H1 (cell line): ENCODE measurements around the gene CDC42EP4. TPM values are rescaled to one million over a fixed set of nuclear protein-coding genes. Genes with fewer than 3 reads are reported as not detected.

Experiments
- CTCF ChIA-PET: fragments of 300-600 bp; sonication (Branson Sonifier 250); formaldehyde crosslinking; loops from one replicate; lab custom pipeline; 2021; ENCODE audit not compliant: partially characterized antibody; lab: Charles Lee
- POLR2A ChIA-PET: fragments of 300-600 bp; sonication (Branson Sonifier 250); formaldehyde crosslinking; loops from one replicate; lab custom pipeline; 2021; ENCODE audit warnings: inconsistent platforms; ENCODE audit not compliant: partially characterized antibody; lab: Charles Lee
- DNase-seq, 2 experiments: peaks; one replicate each; pipeline versions ENCODE4 v3.0.0 to v3.0.0-alpha.2; 2010 to 2022; ENCODE audit warnings: low spot score in 2 of 2, low read depth in 1 of 2, mixed read lengths in 1 of 2
- FAIRE-seq: peaks from 2 replicates; lab custom pipeline; 2011; peaks lifted over from hg19 to GRCh38; lab: Jason Lieb, UNC
- H2AFZ ChIP-seq: 2 replicates; pipeline ENCODE4 v1.8.1; 2012; ENCODE audit warnings: low read length, inconsistent platforms
- H2AK5ac ChIP-seq: 2 replicates; pipeline ENCODE4 v1.6.1; 2013; ENCODE audit warnings: low read depth, low read length
- H2BK120ac ChIP-seq: replicated peaks from 2 replicates; pipeline ENCODE3; 2013; ENCODE audit warnings: low read depth, low read length, inconsistent platforms
- H2BK12ac ChIP-seq: 2 replicates; pipeline ENCODE4 v1.6.1; 2013; ENCODE audit warnings: low read depth, low read length
- H2BK15ac ChIP-seq: 2 replicates; pipeline ENCODE4 v1.6.1; 2013; ENCODE audit warnings: low read length
- H2BK20ac ChIP-seq: 2 replicates; pipeline ENCODE4 v1.6.1; 2013; ENCODE audit warnings: low read length
- H2BK5ac ChIP-seq: 2 replicates; pipeline ENCODE4 v1.6.1; 2013; ENCODE audit warnings: low read depth, low read length
- H3K14ac ChIP-seq: 2 replicates; pipeline ENCODE4 v1.6.1; 2013; ENCODE audit warnings: inconsistent platforms; ENCODE audit not compliant: insufficient read length
- H3K18ac ChIP-seq: 2 replicates; pipeline ENCODE4 v1.6.1; 2013; ENCODE audit warnings: low read length; ENCODE audit errors: extremely low read depth
- H3K23ac ChIP-seq: 2 replicates; pipeline ENCODE4 v1.6.1; 2013; ENCODE audit warnings: inconsistent platforms; ENCODE audit not compliant: insufficient read length
- H3K23me2 ChIP-seq: 2 replicates; pipeline ENCODE4 v1.6.1; 2013; ENCODE audit warnings: low read depth, low read length
- H3K27ac ChIP-seq: 2 replicates; pipeline ENCODE4 v1.6.1; 2011; ENCODE audit warnings: low read depth, low read length, inconsistent platforms
- H3K27me3 ChIP-seq, 4 experiments: replicated peaks in 1 of 4; 1 replicate in 1 of 4; 2 replicates in 3 of 4; pipeline versions ENCODE4 v1.6.1 to v1.8.1; 2011 to 2013; ENCODE audit warnings: low read length in 3 of 4, mild to moderate bottlenecking in 3 of 4, inconsistent platforms in 2 of 4, mixed read lengths in 2 of 4, moderate library complexity in 1 of 4; ENCODE audit not compliant: control insufficient read depth in 3 of 4, insufficient read depth in 3 of 4; ENCODE audit errors: extremely low read depth in 1 of 4
- H3K36me3 ChIP-seq, 4 experiments: 2 replicates each; pipeline versions ENCODE4 v1.6.1 to v1.8.1; 2011 to 2013; ENCODE audit warnings: mild to moderate bottlenecking in 4 of 4, low read length in 3 of 4, moderate library complexity in 2 of 4, control low read depth in 1 of 4, inconsistent platforms in 1 of 4; ENCODE audit not compliant: insufficient read depth in 4 of 4, control insufficient read depth in 2 of 4
- H3K4ac ChIP-seq: replicated peaks from 2 replicates; pipeline ENCODE3; 2013; ENCODE audit warnings: low read length, low read depth, mixed read lengths, inconsistent platforms; ENCODE audit not compliant: insufficient read length
- H3K4me1 ChIP-seq, 4 experiments: replicated peaks in 1 of 4; 1 replicate in 1 of 4; 2 replicates in 3 of 4; pipeline versions ENCODE4 v1.6.1 to v1.8.1; 2011 to 2013; ENCODE audit warnings: low read length in 3 of 4, inconsistent platforms in 2 of 4, mixed read lengths in 1 of 4; ENCODE audit not compliant: insufficient read depth in 4 of 4, control insufficient read depth in 3 of 4
- H3K4me2 ChIP-seq, 2 experiments: 2 replicates each; pipeline versions ENCODE4 v1.6.1 to v1.8.1; 2011 to 2013; ENCODE audit warnings: low read depth in 2 of 2, low read length in 2 of 2, control low read depth in 1 of 2, inconsistent platforms in 1 of 2, mild to moderate bottlenecking in 1 of 2; ENCODE audit not compliant: insufficient read depth in 1 of 2
- H3K4me3 ChIP-seq, 4 experiments: fragments of 200-600, 300-600 bp in 1 of 4; sonication (generic), shearing (Covaris generic), sonication (Bioruptor Twin) in 1 of 4; 2 replicates each; pipeline versions ENCODE4 v1.5.1 to v1.8.1; 2011 to 2016; ENCODE audit warnings: low read length in 4 of 4, low read depth in 3 of 4, control low read depth in 2 of 4, inconsistent platforms in 2 of 4, mild to moderate bottlenecking in 2 of 4, mixed read lengths in 1 of 4, moderate library complexity in 1 of 4; ENCODE audit not compliant: insufficient read depth in 2 of 4; ENCODE audit errors: extremely low read depth in 1 of 4
- H3K56ac ChIP-seq: replicated peaks from 2 replicates; pipeline ENCODE3; 2013; ENCODE audit warnings: low read depth, mild to moderate bottlenecking, mixed read lengths, low read length, inconsistent platforms; ENCODE audit not compliant: insufficient read length
- H3K79me1 ChIP-seq: 2 replicates; pipeline ENCODE4 v1.6.1; 2013; ENCODE audit warnings: low read depth, low read length, control low read depth
- H3K79me2 ChIP-seq, 2 experiments: 2 replicates each; pipeline versions ENCODE4 v1.6.1 to v1.8.1; 2012 to 2013; ENCODE audit warnings: low read length in 2 of 2, mild to moderate bottlenecking in 2 of 2, inconsistent platforms in 1 of 2; ENCODE audit not compliant: insufficient read depth in 2 of 2, control insufficient read depth in 1 of 2
- H3K9ac ChIP-seq, 4 experiments: replicated peaks in 1 of 4; 1 replicate in 1 of 4; 2 replicates in 3 of 4; pipeline versions ENCODE4 v1.6.1 to v1.8.1; 2011 to 2013; ENCODE audit warnings: low read depth in 3 of 4, low read length in 3 of 4, control low read depth in 2 of 4, mild to moderate bottlenecking in 2 of 4, moderate library complexity in 2 of 4, inconsistent platforms in 1 of 4; ENCODE audit errors: extremely low read depth in 1 of 4
- H3K9me3 ChIP-seq, 2 experiments: 2 replicates each; pipeline versions ENCODE4 v1.6.1 to v1.8.1; 2012 to 2013; ENCODE audit warnings: mild to moderate bottlenecking in 2 of 2, moderate library complexity in 2 of 2, control low read depth in 1 of 2, inconsistent platforms in 1 of 2, low read depth in 1 of 2, low read length in 1 of 2, mixed read lengths in 1 of 2; ENCODE audit not compliant: insufficient read depth in 2 of 2
- H4K20me1 ChIP-seq, 2 experiments: replicated peaks in 1 of 2; 2 replicates each; pipeline versions ENCODE3 to v1.8.1; 2011 to 2013; ENCODE audit warnings: inconsistent platforms in 2 of 2, low read length in 2 of 2, mild to moderate bottlenecking in 1 of 2; ENCODE audit not compliant: insufficient read depth in 2 of 2, control insufficient read depth in 1 of 2
- H4K5ac ChIP-seq: 2 replicates; pipeline ENCODE4 v1.6.1; 2013; ENCODE audit warnings: low read length, low read depth, mixed read lengths, inconsistent platforms; ENCODE audit not compliant: insufficient read length
- H4K8ac ChIP-seq: 2 replicates; pipeline ENCODE4 v1.8.0; 2013; ENCODE audit warnings: mild to moderate bottlenecking, moderate library complexity, low read length, inconsistent platforms; ENCODE audit not compliant: insufficient read depth; ENCODE audit errors: extremely low read depth
- H4K91ac ChIP-seq: replicated peaks from 2 replicates; pipeline ENCODE3; 2013; ENCODE audit warnings: low read length, mixed read lengths, inconsistent platforms; ENCODE audit not compliant: insufficient read length
- KDM5A ChIP-seq: fragments of 200-600 bp; IDR thresholded peaks from 2 replicates; pipeline ENCODE4 v1.7.1; 2012; ENCODE audit warnings: mild to moderate bottlenecking, low read length, inconsistent platforms, mixed read lengths
- POU5F1 ChIP-seq: IDR thresholded peaks from 2 replicates; pipeline ENCODE4 v1.6.1; 2011; ENCODE audit warnings: low read depth, mild to moderate bottlenecking, low read length, moderate library complexity
- SP2 ChIP-seq: IDR thresholded peaks from 2 replicates; pipeline ENCODE4 v1.6.1; 2012; ENCODE audit warnings: mild to moderate bottlenecking, low read length, inconsistent platforms
- WGBS, 2 experiments: shearing (Covaris generic) in 1 of 2; methylation state at CpG; one replicate each; pipeline versions ENCODE4 v1.1.6 to v1.1.7; 2013 to 2015; ENCODE audit warnings: low lambda C conversion rate in 2 of 2, mixed read lengths in 2 of 2, inconsistent platforms in 1 of 2, low coverage in 1 of 2, missing lambda C conversion rate in 1 of 2; ENCODE audit not compliant: insufficient replicate concordance in 2 of 2, insufficient coverage in 1 of 2, insufficient read length in 1 of 2; ENCODE audit errors: extremely low coverage in 1 of 2, missing lambda C conversion rate in 1 of 2; 5-methylcytosine and 5-hydroxymethylcytosine counted together
- polyA plus RNA-seq, 7 experiments: library from polyadenylated mRNA; depleted of rRNA in 3 of 7; stranded (reverse) in 5 of 7; unstranded in 2 of 7; fragments of >200 nt in 5 of 7; fragments of 200-250 nt in 2 of 7; gene quantifications; 1 replicate in 5 of 7; 2 replicates in 1 of 7; 4 replicates in 1 of 7; pipeline versions ENCODE4 v1.2.1 to v1.2.3, GENCODE V29; 2011 to 2013; ENCODE audit warnings: missing spikeins in 2 of 7, mixed read lengths in 2 of 7
- total RNA-seq: library from RNA; stranded (reverse); fragmentation: NEBNext Ultra II Directional; extraction: Animal tissue kit (Norgen Biotek cat#: 25700); gene quantifications from 2 replicates; pipeline ENCODE4 v1.2.1, GENCODE V29; 2021

CDC42EP4 gene
- total and polyA plus RNA-seq, 2 of the 8 experiments (the other 6 are each of a cell fraction or from before 2014, with no cell fraction given): 8.8 to 12.6 TPM

DNA sequence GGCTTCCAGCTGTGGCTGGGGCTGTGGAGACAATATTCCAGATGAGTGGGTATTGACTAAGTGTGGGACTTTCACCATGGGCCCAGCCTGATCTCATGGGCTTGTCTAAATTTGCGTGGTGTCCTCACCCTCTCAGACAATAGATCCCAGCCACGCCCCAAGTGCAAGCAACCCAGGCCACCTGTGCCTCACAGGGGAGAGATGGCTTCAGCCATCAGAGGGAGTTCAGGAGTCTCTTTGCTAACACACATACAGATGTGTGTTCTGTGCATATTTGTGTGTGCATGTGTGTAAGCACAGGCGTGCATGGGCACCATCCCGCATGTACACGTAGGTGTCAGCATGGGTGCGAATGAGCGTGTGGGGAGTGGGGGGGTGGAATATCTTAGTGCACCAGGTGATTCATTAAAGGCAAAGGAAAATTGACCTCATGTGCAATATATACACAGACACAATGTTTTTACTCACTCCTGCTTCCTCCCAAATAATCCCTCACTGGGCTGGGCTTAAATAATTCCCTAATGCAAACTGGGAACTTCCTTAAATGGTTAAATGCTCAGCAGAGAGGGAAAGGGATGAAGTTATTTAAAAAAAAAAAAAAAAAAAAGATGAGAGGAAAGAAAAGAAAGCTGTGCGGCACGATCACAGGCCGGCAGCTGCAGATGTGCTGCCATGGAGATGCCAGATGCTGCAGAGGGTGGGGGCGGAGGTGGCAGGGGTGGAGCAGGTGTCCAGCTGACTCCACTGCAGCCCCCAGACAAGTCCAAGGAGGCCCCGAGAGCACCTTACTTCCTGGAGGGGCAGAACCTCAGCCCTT lies 24.0 kb upstream of the CDC42EP4 start:
- POLR2A ChIA-PET: no interaction called here
- Histone ChIP-seq H3K56ac (no peak overlapping the region), H2BK120ac (no peak overlapping the region), H3K9me3 (no peaks in the 10 kb centered on the region), H3K9ac (no peak overlapping the region), H3K4ac (no peak overlapping the region), H3K4me2 (no peak overlapping the region), H4K8ac (peak overlapping the region; percentile 11; the same call in 1 of the 2 replicates), H2AFZ (no peak overlapping the region), H3K23ac (no peak overlapping the region), H3K4me3 (no peak overlapping the region), H4K5ac (no peak overlapping the region), H3K14ac (no peak overlapping the region), H2BK5ac (no peak overlapping the region), H3K27ac (no peak overlapping the region), H2AK5ac (0 out of 2 replicates have a peak overlapping the region, but pooled peaks have one; percentile 15), H3K23me2 (no peaks in the 10 kb centered on the region), H2BK12ac (0 out of 2 replicates have a peak overlapping the region, but pooled peaks have one; percentile 27), H4K91ac (no peak overlapping the region), H3K4me1 (peaks cover 0 to 4% (median 0%) of the 10 kb centered on the region in 4 experiments; a peak in 2 of 7 replicates), H3K79me1 (no peaks in the 10 kb centered on the region), H3K36me3 (no peaks in the 10 kb centered on the region; a peak in 1 of 8 replicates), H4K20me1 (no peaks in the 10 kb centered on the region), H2BK20ac (no peak overlapping the region), H3K18ac (no peak overlapping the region), H3K79me2 (no peaks in the 10 kb centered on the region), H3K27me3 (no peaks in the 10 kb centered on the region), H2BK15ac (no peak overlapping the region)
- DNase-seq (no peak), FAIRE-seq (no peak)
- TF ChIP-seq POU5F1 (no peak), SP2 (no peak), KDM5A (no peak)
- CTCF ChIA-PET: interaction anchor here (1.0 to 1.8 kb wide), 2 partner anchors 9 to 80 kb away, joined by 3 to 8 read pairs; no protein-coding TSS in a partner anchor
- WGBS, 2 experiments: 94% methylated on average over 12 of the region's 12 CpGs; no CpG with 5 or more reads in 1 of the 2 experiments
